G401.6 (cell line): ENCODE measurements around the gene CHST13.

ENCODE experiments used
- FAIRE-seq: peaks from 2 replicates; lab custom pipeline; 2012; peaks lifted over from hg19 to GRCh38; lab: Jason Lieb, UNC

The CHST13 gene

DNA sequence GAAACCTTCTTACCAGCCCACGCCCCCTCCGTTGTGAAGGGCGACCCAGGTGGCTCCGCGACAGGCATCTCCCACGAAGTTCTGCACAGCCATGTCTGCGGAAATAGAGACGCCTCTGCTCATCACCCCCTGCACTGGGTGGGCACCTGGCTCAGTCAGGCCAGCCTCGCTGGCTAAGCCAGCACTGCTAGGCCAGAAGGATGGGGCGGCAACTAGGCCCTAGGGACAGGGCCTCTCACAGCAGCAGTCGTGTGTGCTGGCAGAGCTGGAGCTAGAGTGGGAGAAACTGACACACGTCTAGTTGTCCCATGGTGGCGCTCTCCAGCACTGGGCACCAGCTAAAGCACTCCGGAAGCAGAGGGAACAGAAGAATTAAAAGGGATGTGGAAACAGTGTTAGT, 35.8 kb upstream of the CHST13 start:
- no peak for FAIRE-seq

DNA sequence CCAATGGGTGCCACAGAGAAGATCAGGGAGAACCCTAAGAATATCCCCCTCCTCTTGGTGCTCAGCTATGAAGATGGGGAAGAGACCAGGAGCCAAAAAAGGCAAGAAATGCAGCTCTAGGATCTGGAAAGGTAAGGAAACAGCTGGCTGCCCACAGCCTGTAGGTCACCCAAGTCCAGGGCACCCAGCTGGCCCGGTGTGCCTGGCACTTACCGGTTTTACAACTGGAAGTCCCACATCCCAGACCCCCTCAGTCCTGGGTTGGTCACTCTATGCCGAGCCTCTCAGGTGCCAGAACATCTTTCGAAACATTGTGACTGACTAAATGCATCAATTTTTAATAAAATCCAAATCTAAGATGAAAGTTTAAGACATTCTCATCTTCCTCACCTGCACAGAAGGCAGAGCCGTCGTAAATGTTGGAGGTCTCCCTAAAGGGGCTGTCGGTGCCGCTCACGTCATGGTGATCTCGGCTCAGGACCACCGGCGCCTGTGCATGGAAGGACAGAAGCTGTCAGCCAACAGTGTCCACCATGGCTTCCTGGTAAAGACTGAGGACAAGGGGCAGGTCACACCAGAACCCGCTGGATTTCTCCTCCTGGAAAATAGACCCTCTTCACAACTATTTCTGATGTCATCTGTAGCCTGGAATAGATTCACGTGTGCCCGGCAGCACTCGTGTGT, 34.9 kb upstream of the CHST13 start:
- no peak for FAIRE-seq

DNA sequence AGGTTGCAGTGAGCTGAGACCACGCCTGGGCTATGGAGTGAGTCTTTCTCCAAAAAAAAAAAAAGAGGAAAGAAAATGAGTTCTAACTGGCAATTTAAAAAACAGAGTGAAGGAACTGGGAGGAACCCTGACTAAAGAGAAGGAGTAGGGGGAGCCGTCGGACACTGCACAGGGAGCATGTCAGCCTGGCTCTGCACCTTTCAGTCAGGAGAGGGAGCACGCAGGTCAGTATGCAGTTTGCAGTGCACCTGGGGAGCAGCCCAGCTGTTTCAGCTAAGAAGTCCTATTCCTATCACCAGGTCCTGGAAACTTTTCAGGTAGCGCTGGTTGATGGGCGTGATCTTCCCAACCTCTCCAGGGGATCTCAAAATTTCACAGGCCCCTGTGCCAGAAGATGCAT, 33.3 kb upstream of the CHST13 start:
- no peak for FAIRE-seq

DNA sequence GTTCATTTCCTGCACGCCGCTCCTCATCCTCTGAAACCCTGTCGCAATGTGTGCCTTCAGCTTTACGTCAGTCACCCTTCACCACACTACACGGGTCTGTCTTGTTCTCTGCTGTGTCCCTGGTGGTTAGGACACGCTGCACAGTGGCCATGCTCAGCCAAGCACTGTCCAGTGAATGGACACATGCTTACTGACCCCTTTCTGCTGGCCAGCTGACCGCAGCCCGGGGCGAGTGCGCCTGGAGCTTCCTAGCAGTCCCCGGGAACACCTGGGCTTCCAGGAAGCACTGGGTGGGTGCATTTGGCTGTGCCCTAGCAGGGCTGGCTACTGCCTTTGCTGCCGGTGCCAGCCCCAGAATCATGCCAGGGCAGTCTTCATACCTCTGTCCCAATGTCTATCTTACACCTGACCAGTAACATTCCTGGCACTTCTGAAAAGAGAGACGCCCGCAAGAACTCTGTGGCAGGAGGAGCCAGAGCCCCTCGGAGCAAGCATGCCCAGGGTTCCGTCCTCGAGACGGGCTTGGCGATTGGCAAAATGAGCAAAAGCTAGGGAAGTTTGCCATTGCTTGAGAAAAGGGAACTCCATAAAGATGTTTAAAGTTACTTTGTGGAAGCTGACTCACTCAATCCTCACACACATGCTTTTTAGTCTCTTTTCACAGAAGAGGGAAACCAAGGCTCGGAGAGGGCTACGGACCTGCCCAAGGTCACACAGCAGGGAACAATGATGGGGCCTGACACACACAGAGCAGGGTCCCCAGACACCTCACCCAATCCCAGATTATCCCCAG, 32.5 kb upstream of the CHST13 start:
- no peak for FAIRE-seq

DNA sequence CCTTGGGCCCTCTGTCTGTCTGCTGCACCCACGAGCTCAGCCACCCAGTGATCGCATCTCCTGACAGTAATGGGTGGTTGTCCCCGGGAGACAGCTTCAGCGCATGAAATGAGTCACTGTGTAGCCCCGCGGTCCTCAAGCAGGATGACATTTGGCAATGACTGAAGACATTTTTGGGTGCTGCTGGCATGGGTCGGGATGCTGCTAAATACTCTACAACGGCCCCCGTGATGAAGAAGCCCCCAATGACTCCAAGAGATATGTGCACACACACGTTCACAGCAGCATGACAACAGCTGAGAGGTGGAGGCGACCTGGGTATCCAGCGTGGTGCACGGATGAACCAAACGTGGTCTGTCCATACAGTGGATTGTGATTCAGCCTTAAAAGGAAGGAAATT, 30.9 kb upstream of the CHST13 start:
- no peak for FAIRE-seq

DNA sequence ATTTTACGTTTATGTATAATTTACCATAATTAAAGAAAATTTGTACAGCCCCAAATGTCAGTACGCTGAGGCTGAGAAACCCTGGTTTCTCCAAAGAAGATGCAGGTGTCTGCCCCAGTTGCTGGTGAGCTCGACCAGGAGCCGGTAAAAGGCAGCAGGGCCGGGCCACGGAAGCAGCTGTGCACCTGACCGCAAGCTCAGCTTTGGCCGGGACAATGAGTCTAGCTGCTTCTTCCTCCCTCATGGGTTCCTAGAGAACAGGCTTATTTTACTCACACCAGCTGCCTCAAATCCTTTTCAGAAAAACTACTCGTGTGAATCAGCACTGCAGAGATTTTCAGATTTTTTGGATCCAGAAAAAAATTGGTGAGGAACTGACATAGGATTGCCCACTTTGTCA, 30.2 kb upstream of the CHST13 start:
- no peak for FAIRE-seq

DNA sequence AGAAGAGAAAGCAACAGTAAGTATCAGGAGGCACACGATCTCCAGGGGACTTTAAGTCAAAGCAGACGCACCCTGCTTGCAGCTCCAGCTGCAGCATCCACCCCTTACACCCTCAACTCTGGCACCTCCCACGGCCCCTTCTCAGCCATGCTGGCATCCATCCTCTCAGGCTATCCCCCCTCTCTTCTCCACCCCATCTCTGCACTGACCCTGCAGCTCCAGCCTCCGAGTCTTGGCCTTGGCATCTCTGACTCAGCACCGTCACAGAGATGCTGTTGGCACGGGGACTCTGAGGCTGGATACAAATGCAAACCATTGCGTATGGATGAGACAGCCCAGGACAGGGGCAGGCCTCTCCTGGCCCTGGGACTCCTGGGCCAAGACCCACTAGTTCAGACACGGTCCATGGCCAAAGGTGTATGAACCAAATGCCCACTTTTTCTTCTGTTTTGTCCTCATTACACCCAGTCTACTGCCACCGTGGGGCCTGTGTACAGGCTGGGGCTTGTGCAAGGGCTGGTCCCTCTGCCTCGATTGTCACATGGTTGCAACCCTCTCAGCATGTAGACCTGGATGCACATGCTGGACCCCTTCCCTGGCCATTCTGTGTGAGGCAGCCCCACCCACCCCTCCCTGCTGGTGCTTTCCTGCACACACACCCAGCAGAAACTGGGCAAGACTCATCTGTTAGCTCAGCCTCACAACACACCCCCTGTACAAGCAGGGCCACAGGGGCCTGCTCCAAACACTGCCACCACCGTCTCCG, 29.6 kb upstream of the CHST13 start:
- no peak for FAIRE-seq

DNA sequence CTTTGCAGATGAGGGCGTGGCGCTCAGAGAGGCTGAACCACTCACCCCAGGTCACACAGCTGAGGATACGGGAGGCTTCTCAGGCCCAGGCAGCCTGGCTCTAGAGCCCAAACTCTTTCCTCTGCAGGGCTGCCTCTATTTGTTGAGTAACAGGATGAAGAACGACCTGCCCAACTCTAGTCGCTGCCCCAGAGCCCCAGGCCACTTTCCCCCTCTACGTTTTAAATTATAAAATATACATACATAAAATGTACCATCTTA, 29.1 kb upstream of the CHST13 start:
- FAIRE-seq: no peak

DNA sequence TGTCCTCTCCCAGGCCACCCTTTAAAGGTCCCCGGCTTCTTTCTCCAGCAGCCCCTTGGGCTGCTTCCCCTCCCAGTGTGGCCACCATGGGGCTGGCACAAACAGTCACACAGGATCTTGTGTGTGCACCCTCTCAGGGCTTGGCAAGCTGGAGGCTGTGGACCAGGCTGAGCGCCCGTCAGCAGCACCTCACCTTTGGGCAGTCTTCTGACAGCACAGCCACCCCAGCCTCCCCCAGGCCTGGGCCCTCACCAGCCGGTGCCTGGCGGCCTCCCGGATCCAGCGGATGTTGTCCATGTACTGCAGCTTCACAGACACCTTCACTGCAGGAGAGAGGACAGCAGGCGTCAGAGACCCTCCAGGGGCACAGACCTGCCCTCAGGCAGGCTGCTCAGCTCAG, 28.2 kb upstream of the CHST13 start:
- no peak for FAIRE-seq

DNA sequence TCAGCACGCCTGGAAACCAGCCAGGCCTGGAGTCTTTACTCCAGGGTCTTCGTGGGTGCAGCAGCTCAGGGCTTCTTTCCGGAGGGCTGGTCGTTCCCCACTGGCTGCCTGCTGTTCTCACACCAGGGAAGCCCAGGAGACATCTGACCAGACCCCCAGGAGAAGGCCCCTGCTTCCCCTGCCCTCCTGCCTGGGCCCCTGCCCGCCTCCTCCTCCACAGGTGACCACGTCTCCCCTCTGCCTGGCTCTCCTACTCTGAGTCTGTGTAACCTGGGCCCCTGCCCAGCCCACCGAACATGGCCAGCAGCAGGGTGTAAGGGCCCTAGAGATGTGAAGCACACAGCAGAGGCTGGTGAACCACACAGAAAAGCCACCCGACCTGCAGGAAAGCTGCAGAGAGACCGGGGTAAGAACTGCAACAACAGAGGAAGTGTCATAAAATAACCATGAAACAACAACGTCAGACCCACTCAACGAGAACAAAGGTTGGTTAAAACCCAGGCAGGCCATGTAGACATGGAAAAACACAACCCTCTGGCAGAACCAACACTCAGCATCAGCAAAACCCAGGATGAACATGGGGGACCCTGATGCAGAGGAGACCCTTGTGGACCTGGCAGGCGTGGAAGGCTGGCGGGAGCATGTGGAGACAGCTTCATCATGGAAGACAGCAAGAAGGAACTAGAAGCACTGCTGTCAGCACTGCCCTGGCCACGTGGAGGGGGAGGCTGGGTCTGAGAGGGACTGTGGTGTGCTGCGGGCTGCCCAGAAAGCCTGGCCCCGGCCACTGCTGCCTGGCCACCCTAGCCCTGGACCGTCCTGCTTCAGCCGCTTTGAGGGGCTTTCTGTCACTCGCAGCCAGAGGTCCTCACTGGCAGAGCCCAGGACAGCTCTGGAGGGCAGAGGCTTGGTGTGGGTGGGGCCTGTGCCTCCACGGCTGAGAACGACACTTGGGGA, 26.8 kb upstream of the CHST13 start:
- FAIRE-seq: no peak

DNA sequence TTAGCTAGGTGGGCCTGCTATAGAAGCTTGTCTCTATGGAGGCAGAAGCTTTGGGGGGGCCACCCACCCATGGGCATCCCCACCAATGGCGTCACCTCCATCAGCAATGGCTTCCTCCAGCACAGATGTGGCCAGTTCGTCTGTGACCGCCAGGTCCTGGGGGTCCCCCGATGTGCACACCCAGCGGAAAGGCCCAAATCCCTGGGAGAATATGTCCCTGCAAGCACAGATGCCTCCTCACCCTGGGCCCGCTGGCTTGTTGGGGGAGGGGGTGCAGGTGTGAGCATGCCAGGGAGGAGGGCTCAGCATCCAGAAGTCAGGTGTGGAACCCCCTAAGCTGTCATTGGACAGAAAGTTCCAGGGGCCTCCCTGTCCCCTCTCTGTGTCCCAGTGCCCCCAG, 26.0 kb upstream of the CHST13 start:
- FAIRE-seq: no peak

DNA sequence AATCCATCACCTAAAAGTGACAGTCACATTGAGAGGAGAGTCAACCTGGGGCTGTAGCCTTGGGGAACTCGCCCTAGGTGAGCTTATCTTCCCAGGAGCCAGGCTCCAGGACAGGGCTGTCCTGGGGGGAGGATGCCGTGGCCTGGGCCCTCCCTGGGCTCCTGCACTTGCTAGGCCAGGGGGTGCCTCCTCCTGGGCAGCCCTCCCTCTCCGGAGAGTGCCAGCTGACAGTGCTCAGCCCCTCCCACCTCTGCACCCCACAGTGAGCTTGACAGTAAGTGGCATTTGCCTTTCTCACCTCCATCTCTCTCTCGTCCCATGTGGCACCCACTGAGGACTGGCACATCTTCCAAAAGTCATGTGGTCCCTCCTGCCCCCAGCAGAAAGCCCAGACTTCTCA, 25.5 kb upstream of the CHST13 start:
- no peak for FAIRE-seq

DNA sequence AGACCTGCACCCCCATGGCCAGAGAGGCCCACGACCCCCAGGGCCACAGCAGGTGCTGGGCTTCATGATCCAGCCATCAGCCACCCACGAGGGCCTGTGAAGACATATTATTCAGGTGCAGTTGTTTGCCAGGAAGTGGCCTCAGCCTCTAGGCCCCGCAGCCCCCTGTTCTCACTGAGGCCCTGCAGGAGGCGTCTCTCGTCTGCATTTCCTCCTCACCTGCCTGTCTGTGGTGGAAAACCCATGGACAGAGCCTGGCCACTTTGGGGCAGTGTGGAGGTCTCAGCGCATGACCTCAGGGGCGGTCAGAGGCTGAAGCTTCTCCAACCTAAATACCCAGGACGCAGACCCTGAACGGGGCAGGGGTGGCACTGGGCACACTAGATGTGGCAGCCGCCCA, 25.0 kb upstream of the CHST13 start:
- no peak for FAIRE-seq

DNA sequence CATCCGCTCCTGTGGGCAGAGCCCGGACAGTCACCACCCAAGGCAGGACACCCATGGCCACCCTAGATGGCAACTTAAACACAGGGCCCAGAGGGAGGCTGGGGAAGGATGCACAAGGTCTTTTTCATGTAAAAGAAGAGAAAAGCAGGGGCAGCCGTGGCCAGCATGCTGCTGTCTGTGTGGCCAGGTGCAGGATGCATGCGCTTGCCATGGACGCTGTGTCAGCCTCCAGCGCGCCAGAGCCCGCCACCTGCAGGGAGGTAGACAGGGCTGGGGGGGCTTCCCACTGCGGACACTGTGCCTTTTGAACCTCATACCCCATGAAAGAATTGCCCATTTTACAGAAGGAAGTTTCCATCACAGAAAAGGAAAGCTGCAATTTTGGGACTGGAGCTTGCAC, 24.6 kb upstream of the CHST13 start:
- no peak for FAIRE-seq

DNA sequence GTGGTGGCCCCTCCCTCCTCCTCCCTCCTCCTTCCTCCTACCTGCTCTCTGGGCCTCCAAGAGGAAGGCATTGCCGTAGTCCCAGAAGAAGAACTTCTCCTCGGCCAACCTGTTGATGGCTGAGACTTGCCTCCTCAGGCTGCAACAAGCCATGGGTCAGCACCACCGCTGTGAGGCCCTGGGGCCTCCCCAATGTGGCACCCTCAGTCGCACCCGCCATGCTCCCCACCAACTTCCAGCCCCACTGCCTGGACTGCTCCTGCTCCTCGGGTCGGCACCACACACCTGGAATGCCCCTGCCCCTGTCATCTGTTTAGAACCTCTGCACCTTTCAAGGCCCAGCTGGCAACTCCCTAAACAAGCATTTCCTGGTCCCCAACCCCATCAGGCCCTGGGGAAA, 23.9 kb upstream of the CHST13 start:
- no peak for FAIRE-seq

DNA sequence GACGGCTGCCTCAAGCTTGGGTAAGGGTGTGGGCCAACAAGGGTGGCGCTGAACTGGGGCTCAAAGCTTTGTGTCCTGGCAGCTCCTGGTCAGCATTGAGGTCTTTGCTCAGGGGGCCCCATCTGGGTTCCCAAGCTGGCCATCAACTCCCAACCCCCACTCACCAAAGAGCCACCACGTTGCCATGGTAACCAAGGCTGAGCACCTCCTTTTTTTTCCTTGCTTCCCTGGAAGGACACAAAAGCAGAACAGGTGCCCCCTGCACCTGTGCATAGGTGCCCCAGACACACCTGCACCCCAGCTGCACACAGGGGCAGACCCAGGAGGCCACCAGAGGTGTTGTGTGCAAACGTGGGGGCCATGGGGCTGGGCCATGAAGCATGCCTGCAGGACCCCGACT, 22.9 kb upstream of the CHST13 start:
- no peak for FAIRE-seq

DNA sequence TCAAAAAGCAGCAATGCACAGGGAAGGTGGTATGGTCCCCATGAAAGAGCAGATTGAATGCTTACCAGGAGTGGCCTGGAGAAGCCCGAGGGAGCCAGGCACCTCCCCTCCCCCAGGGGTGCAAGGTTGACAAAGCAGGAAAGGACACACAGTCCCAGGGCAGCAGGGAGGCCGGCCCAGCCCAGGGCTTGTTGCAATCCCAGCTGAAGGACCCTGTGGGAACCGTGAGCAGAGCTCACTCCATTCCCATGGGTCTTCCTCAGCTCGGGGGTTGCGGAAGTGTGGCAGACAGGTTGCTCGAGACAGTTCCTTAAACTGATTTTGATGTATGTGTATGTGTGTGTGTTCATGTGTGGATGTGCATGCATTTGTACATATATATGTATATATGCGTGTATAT, 22.2 kb upstream of the CHST13 start:
- no peak for FAIRE-seq

DNA sequence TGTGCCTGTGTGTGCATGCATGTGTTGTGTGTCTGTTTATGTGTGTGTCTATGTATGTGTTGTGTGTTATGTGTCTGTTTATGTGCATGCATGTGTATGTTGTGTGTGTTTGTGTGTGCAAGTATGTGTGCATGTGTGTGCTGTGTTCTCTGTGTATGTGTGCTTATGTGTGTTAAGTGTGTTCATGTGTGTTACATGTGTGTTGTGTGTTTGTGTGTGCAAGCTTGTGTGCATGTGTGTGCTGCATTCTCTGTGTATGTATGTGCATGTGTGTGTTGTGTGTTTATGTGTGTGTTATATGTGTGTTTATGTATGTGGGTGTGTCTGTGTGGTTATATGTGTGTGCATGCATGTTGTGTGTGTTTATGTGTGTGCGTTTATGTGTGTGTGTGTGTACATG, 21.3 kb upstream of the CHST13 start:
- no peak for FAIRE-seq

DNA sequence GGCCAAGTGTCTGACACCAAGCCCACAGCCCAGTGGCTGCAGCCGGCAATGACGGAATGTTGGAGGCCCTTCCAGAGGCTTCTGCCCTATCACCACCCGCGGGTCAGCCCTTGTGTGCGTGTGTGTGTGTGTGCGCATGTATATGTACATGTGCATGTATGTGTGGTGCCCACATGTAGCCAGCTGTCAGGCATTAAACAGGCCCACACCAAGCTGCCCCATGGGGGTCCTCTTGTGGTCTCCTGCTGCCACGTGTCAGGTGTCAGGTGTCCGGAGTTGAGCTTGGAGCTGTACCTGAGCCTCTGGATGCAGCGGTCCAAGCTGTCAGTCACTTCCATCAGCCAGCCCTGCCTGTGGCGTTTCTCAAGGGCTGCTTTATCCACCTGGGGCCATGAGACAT, 20.3 kb upstream of the CHST13 start:
- FAIRE-seq: no peak

DNA sequence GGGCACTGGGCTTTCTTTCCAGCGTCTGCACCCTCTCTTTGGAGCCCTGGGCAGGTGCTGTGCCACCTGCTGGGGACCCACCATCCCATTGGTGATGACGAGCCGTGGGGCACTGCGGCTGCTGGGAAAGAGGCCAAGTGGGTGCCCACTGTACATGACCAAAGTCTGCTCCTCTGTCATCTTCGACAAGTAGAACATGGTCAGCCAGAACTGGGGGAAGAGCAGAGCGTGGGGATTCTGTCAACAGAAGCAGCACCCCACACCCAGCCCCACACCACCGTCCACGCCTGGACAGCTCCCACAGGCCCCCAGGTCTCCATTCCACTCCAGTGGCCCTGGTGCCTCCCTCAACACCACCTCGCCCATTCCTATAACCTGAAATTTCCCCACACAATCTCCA, 16.1 kb upstream of the CHST13 start:
- FAIRE-seq: no peak

DNA sequence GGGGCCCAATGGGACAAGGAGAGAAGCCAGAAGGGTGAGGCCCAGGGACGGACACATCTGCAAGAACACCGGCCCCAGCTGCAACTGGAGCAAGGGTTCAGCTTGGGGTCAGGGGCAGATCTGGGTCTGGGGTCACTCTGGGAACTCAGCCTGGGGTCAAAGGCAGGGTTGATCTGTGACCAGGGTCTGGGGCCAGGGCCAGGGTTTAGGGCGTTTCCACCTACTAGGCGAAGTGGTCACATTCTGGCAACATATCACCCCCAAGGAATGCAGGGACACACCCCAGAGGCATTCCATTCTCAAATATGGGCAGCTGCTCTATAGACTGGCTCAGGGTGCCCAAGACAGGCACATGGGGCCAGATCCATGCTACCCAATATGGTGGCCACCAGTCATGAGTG, 15.4 kb upstream of the CHST13 start:
- no peak for FAIRE-seq

DNA sequence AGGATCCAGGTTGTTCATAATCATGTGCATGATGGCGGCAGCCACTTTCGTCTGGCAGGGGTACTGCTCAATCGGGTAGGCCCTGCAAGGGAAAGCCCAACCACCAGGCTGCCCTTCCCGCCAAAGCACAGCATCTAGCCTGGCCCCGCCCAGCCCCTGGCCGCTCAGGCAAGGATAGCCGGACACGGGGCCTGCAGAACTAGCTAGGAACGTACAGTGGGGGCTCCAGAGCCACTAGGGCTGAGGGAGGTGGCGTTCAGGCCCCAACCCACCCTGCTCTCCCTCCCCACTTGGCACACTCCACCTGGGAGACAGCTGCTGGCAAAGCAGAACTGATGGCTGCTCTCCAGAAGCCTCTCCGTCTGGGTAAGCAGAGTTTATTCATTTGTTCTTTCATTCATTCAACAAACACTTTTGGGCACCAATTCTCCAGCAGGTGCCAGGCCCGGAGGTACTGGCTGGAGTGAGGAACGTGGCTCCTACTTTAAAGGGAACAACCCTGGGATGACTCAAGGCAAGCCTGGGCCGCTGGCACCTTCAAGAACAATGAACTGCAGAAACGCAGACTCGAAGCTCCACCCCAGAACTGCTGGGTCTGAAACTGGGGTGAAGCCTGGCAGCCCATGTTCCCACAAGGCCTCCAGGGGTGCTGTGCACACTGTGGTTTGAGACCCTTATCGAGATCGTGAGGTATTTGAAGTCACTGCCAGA, 14.2 kb upstream of the CHST13 start:
- FAIRE-seq: no peak
